ENCODE results near the gene SF3B2.

- TF ChIP-seq CTCF (IDR thresholded peaks at IDR 0.05) (no peak), EZH2phosphoT487 (IDR thresholded peaks at IDR 0.05; ENCODE audit: borderline replicate concordance, low read depth) (no peak), EP300 (IDR thresholded peaks at IDR 0.05; ENCODE audit: borderline replicate concordance in 1 of 2, low read depth in 1 of 2, low read length in 1 of 2) (no peak), RCOR1 (IDR thresholded peaks at IDR 0.05; ENCODE audit: low read length) (no peak), SIN3A (IDR thresholded peaks at IDR 0.05; ENCODE audit: borderline replicate concordance, low read depth, low read length) (no peak), MAX (IDR thresholded peaks at IDR 0.05; ENCODE audit: low read depth) (no peak), FOSL2 (IDR thresholded peaks at IDR 0.05; ENCODE audit: borderline replicate concordance, low read depth) (no peak), POLR2AphosphoS5 (IDR thresholded peaks at IDR 0.05; ENCODE audit: low read depth, low read length) (no peak), NRF1 (IDR thresholded peaks at IDR 0.05; ENCODE audit: low read depth, low read length) (no peak), TCF12 (IDR thresholded peaks at IDR 0.05) (no peak), JUND (IDR thresholded peaks at IDR 0.05) (no peak), ELF1 (IDR thresholded peaks at IDR 0.05) (no peak), YY1 (IDR thresholded peaks at IDR 0.05; ENCODE audit: low read depth) (no peak)
Measured at GRCh38 chr11:66011239-66011784, 40.9 kb upstream of the SF3B2 start.

All from SK-N-SH (cell line).